Osteoblast (primary cell): ENCODE results near the gene SULF2. TPM values are rescaled to one million over a fixed set of nuclear protein-coding genes. Genes with fewer than 3 reads are reported as not detected.

Experiments
- DNase-seq: peaks from one replicate; pipeline ENCODE4 v3.0.0; 2011; ENCODE audit warnings: low spot score, mixed read lengths; ENCODE audit not compliant: insufficient read length; ENCODE audit errors: missing footprints
- H2AFZ ChIP-seq: 2 replicates; pipeline ENCODE4 v1.6.0; 2011; ENCODE audit warnings: mild to moderate bottlenecking, low read length
- H3K27ac ChIP-seq: 2 replicates; pipeline ENCODE4 v1.5.1; 2011; ENCODE audit warnings: mild to moderate bottlenecking, low read depth, low read length, moderate library complexity
- H3K27me3 ChIP-seq: 2 replicates; pipeline ENCODE4 v1.6.0; 2012; ENCODE audit warnings: mild to moderate bottlenecking, control low read depth, inconsistent platforms, low read length, moderate library complexity; ENCODE audit not compliant: insufficient read depth
- H3K36me3 ChIP-seq: 2 replicates; pipeline ENCODE4 v1.5.1; 2011; ENCODE audit warnings: mild to moderate bottlenecking, low read length, control low read depth, moderate library complexity; ENCODE audit not compliant: insufficient read depth
- H3K4me1 ChIP-seq: 2 replicates; pipeline ENCODE4 v1.5.1; 2011; ENCODE audit warnings: mild to moderate bottlenecking, low read length, control low read depth, moderate library complexity; ENCODE audit not compliant: insufficient read depth
- H3K4me2 ChIP-seq: 2 replicates; pipeline ENCODE4 v1.6.0; 2011; ENCODE audit warnings: mild to moderate bottlenecking, low read length; ENCODE audit not compliant: insufficient read depth
- H3K4me3 ChIP-seq: fragments of 200-600 bp; sonication (generic); 3 replicates; pipeline ENCODE4 v1.5.1; 2012; ENCODE audit warnings: mild to moderate bottlenecking, low read length, inconsistent platforms; ENCODE audit not compliant: insufficient read depth
- H3K79me2 ChIP-seq: 2 replicates; pipeline ENCODE4 v1.6.0; 2012; ENCODE audit warnings: mild to moderate bottlenecking, low read length, control low read depth, inconsistent platforms; ENCODE audit not compliant: insufficient read depth
- H3K9me3 ChIP-seq: 2 replicates; pipeline ENCODE4 v1.5.1; 2011; ENCODE audit warnings: low read depth, low read length, control low read depth
- H4K20me1 ChIP-seq: 2 replicates; pipeline ENCODE4 v1.6.0; 2012; ENCODE audit warnings: mild to moderate bottlenecking, low read length, control low read depth; ENCODE audit not compliant: insufficient read depth
- CTCF ChIP-seq: IDR thresholded peaks from 2 replicates; pipeline ENCODE4 v1.5.1; 2011; ENCODE audit warnings: mild to moderate bottlenecking, low read depth, low read length, moderate library complexity; ENCODE audit errors: extremely low read depth
- total RNA-seq: library from RNA; depleted of rRNA; stranded (reverse); fragments of >200 nt; gene quantifications from 2 replicates; pipeline ENCODE4 v1.2.3, GENCODE V29; 2012

SULF2 gene
- total RNA-seq, 1 donor, result 102 TPM

GRCh38 chr20:47674686-47675085 is 110.6 kb downstream of the SULF2 start:
- Histone ChIP-seq H3K4me2 (no peak overlapping the region), H3K79me2 (no peaks in the 10 kb centered on the region), H3K9me3 (no peaks in the 10 kb centered on the region), H3K27me3 (no peaks in the 10 kb centered on the region), H3K27ac (no peak overlapping the region), H3K4me1 (no peaks in the 10 kb centered on the region), H3K36me3 (no peaks in the 10 kb centered on the region), H3K4me3 (no peak overlapping the region), H4K20me1 (no peaks in the 10 kb centered on the region), H2AFZ (no peak overlapping the region)
- DNase-seq, result no peak
- no peak for TF ChIP-seq CTCF

GRCh38 chr20:47674145-47674544 is 111.1 kb downstream of the SULF2 start:
- Histone ChIP-seq H3K4me1 (no peaks in the 10 kb centered on the region), H3K79me2 (no peaks in the 10 kb centered on the region), H3K27me3 (no peaks in the 10 kb centered on the region), H3K27ac (no peak overlapping the region), H3K36me3 (no peaks in the 10 kb centered on the region), H2AFZ (no peak overlapping the region), H3K4me2 (no peak overlapping the region), H3K4me3 (no peak overlapping the region), H3K9me3 (no peaks in the 10 kb centered on the region), H4K20me1 (no peaks in the 10 kb centered on the region)
- DNase-seq, result peak; percentile 71
- no peak for TF ChIP-seq CTCF

- H3K4me2 ChIP-seq, result no peak overlapping the region
- H3K9me3 ChIP-seq, result no peaks in the 10 kb centered on the region
- H3K27me3 ChIP-seq, result no peaks in the 10 kb centered on the region
- H3K36me3 ChIP-seq, result no peaks in the 10 kb centered on the region
- TF ChIP-seq CTCF, result no peak
- no peak overlapping the region for H3K27ac ChIP-seq
- H3K79me2 ChIP-seq, result no peaks in the 10 kb centered on the region
- H4K20me1 ChIP-seq, result no peaks in the 10 kb centered on the region
- H3K4me3 ChIP-seq, result no peak overlapping the region
- no peak overlapping the region for H2AFZ ChIP-seq
- peak; percentile 44 for DNase-seq
- H3K4me1 ChIP-seq, result no peaks in the 10 kb centered on the region
These were observed 111.7 kb downstream of the SULF2 start for GRCh38 chr20:47673671-47673955.

- Histone ChIP-seq H3K27me3 (no peaks in the 10 kb centered on the region), H2AFZ (no peak overlapping the region), H3K4me2 (no peak overlapping the region), H3K79me2 (no peaks in the 10 kb centered on the region), H3K4me1 (no peaks in the 10 kb centered on the region), H3K36me3 (no peaks in the 10 kb centered on the region), H3K9me3 (no peaks in the 10 kb centered on the region), H4K20me1 (no peaks in the 10 kb centered on the region), H3K27ac (no peak overlapping the region), H3K4me3 (no peak overlapping the region)
- no peak for TF ChIP-seq CTCF
- peak; percentile 85 for DNase-seq
These were observed 112.2 kb downstream of the SULF2 start for GRCh38 chr20:47672886-47673670.
